Measurements from ENCODE around the gene LOXL1.
A peak's percentile ranks its signal among the peaks of the same experiment; 100 is the strongest.

Gene LOXL1

GRCh38 chr15:73926219-73927002 lies at the start of gene LOXL1:
TSS of gene LOXL1 (plus strand) at chr15:73926462. CDS start at chr15:73926784, 322 bp downstream.
- DNase-seq (ENCODE audit: low read depth), result peak; percentile 71

GRCh38 chr15:73879426-73879825 lies 46.8 kb upstream of the LOXL1 start:
- no peak for DNase-seq (ENCODE audit: low read depth)

- no peak for DNase-seq (ENCODE audit: low read depth)
These were observed 44.5 kb upstream of the LOXL1 start for GRCh38 chr15:73881579-73882320.

GRCh38 chr15:73882761-73883419 lies 43.4 kb upstream of the LOXL1 start:
- no peak for DNase-seq (ENCODE audit: low read depth)

- no peak for DNase-seq (ENCODE audit: low read depth)
These were observed 42.1 kb upstream of the LOXL1 start for GRCh38 chr15:73884159-73884558.

- DNase-seq (ENCODE audit: low read depth), result no peak
These were observed 40.1 kb upstream of the LOXL1 start for GRCh38 chr15:73885954-73886700.

GRCh38 chr15:73886717-73887345 lies 39.4 kb upstream of the LOXL1 start:
- DNase-seq (ENCODE audit: low read depth), result no peak

- no peak for DNase-seq (ENCODE audit: low read depth)
These were observed 38.8 kb upstream of the LOXL1 start for GRCh38 chr15:73887481-73887880.

- DNase-seq (ENCODE audit: low read depth), result no peak
These were observed 37.8 kb upstream of the LOXL1 start for GRCh38 chr15:73888224-73889041.

GRCh38 chr15:73889053-73889761 lies 37.1 kb upstream of the LOXL1 start:
- no peak for DNase-seq (ENCODE audit: low read depth)

GRCh38 chr15:73889762-73890124 lies 36.5 kb upstream of the LOXL1 start:
- DNase-seq (ENCODE audit: low read depth), result no peak

- no peak for DNase-seq (ENCODE audit: low read depth)
These were observed 34.6 kb upstream of the LOXL1 start for GRCh38 chr15:73891328-73892315.

- DNase-seq (ENCODE audit: low read depth), result no peak
These were observed 33.6 kb upstream of the LOXL1 start for GRCh38 chr15:73892446-73893226.

- DNase-seq (ENCODE audit: low read depth), result no peak
These were observed 32.0 kb upstream of the LOXL1 start for GRCh38 chr15:73894133-73894814.

- DNase-seq (ENCODE audit: low read depth), result peak; percentile 80
These were observed 28.6 kb upstream of the LOXL1 start for GRCh38 chr15:73897441-73898261.

Measured in GM04503 (cell line).